ENCODE data around the gene CLEC2D.
"Not testable (repeated sequence)": the region's sequence is repeated elsewhere in the genome, so short reads cannot be mapped to it uniquely, and the experiment has no call there.

CLEC2D gene

GRCh38 chr12:9699269-9699897 is 29.9 kb downstream of the CLEC2D start:
- TF ChIP-seq CTCF (IDR thresholded peaks at IDR 0.05; ENCODE audit: control extremely low read depth, extremely low read depth, low read depth, missing control alignments): no peak
- POLR2A ChIA-PET: interaction anchor here (0.7 to 1.7 kb wide), 4 partner anchors 12 to 368 kb away, joined by 3 to 5 read pairs (median 4); no protein-coding TSS in a partner anchor
- DNase-seq (ENCODE audit: extremely low spot score): no peak
- CTCF ChIA-PET: interaction anchor here (0.8 to 4.0 kb wide), 5 partner anchors 9 to 65 kb away, joined by 3 to 21 read pairs (median 4); no protein-coding TSS in a partner anchor

- no peak for TF ChIP-seq CTCF (IDR thresholded peaks at IDR 0.05; ENCODE audit: control extremely low read depth, extremely low read depth, low read depth, missing control alignments)
Observed at GRCh38 chr12:9699898-9700605, 30.5 kb downstream of the CLEC2D start.

DNA sequence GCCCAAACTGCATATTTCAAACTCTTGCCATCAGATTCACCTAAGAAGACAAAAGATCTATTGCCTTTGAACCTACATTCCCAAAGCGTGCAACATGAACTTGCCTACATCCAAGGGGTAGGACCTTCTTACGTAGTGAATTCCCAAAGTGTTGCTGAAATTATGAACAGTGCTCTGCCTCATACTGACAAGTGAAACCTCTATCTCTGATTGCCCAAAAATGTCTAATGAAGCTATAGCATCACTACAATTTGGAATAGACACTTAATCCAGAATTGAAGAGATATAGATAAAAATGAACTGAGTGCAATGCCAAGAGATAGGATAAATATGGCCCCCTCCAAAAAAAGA is 31.1 kb downstream of the CLEC2D start:
- TF ChIP-seq CTCF (IDR thresholded peaks at IDR 0.05; ENCODE audit: control extremely low read depth, extremely low read depth, low read depth, missing control alignments): no peak
- DNase-seq (ENCODE audit: extremely low spot score): no peak
- ChIA-PET CTCF (interaction anchor here (1.0 to 4.0 kb wide), 4 partner anchors 7 to 43 kb away, joined by 3 to 21 read pairs (median 6); no protein-coding TSS in a partner anchor), POLR2A (interaction anchor here (1.7 kb wide), 1 partner anchor 369 kb away, joined by 5 read pairs; no protein-coding TSS in a partner anchor)

More at GRCh38 chr12:9699898-9700605, 30.5 kb downstream of the CLEC2D start:
- ChIA-PET CTCF (interaction anchor here (0.9 to 4.0 kb wide), 5 partner anchors 8 to 66 kb away, joined by 3 to 21 read pairs (median 4); no protein-coding TSS in a partner anchor), POLR2A (interaction anchor here (0.7 to 1.7 kb wide), 4 partner anchors 13 to 369 kb away, joined by 3 to 5 read pairs (median 4); no protein-coding TSS in a partner anchor)
- no peak for DNase-seq (ENCODE audit: extremely low spot score)

DNA sequence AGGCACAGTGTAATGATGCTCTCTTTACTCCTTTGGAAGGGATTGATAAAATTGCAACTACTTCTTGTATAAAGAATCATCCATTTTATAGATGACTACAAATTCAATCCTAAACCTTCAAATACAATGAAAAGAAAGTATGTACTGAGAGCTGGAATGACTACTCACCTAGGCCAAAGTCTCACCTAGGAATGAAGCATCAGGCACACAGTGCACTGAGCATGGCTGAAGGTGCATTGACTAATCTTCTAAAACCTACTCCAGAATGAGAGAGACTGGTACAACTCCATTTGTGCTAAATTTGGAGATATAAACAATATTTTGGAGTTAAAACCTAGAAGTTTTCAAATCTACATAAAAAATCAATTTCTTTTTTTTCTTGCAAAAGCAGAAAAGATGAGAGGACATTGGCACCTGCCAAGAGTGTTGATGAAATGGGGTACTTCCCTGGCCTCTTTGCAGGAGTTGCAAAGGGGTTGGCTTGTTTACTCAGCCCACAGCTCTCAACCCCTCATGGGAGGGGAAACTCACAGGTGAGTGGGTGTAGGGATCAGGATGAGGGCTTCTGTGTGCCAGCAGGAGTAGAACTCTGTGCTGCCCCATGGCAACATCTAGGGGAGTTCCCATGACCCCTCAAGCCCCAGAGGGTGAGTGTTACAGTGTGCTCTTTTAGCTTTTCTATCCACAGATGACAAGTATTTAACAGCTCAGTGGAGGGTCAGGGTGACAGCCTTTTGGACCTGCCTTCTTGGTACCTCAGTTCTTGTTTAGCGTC is 32.1 kb downstream of the CLEC2D start:
- no peak for TF ChIP-seq CTCF (IDR thresholded peaks at IDR 0.05; ENCODE audit: control extremely low read depth, extremely low read depth, low read depth, missing control alignments)
- CTCF ChIA-PET: interaction anchor here (1.0 kb wide), 2 partner anchors 62 to 370 kb away, joined by 3 read pairs; no protein-coding TSS in a partner anchor
- POLR2A ChIA-PET: interaction anchor here (1.4 kb wide), 1 partner anchor 8 kb away, joined by 5 read pairs; no protein-coding TSS in a partner anchor
- DNase-seq (ENCODE audit: extremely low spot score): no peak

DNA sequence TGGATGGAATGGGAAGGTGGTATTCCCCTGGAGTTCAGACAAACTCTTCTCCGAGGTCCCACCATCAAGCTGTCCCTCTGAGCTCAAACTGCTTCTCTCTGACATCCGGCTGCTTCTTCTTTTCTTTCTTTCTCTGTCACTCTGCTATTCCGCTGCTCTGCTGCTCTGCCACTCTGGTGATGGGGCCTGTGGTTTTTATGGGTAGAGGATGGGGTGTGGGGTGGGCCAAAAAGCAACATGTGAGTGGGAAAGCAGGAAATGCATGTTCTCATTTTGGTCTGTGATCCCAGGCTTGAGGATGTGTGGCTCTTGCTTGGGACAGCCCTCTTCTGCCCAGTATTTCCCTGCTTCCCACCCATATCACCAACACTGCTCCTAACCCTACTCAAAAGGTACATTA is 32.7 kb downstream of the CLEC2D start:
- ChIA-PET POLR2A (interaction anchor here (1.4 kb wide), 1 partner anchor 9 kb away, joined by 5 read pairs; no protein-coding TSS in a partner anchor), CTCF (interaction anchor here (1.0 kb wide), 2 partner anchors 63 to 371 kb away, joined by 3 read pairs; no protein-coding TSS in a partner anchor)
- no peak for TF ChIP-seq CTCF (IDR thresholded peaks at IDR 0.05; ENCODE audit: control extremely low read depth, extremely low read depth, low read depth, missing control alignments)
- no peak for DNase-seq (ENCODE audit: extremely low spot score)

- CTCF ChIA-PET; POLR2A ChIA-PET; DNase-seq (ENCODE audit: extremely low spot score): not testable (repeated sequence)
Observed at GRCh38 chr12:9704561-9704960, 35.0 kb downstream of the CLEC2D start.

Data from GM10248 (cell line).